Glutamatergic neuron (in vitro differentiated cells): ENCODE results near the gene LAD1. TPM values are rescaled to one million over a fixed set of nuclear protein-coding genes. Genes with fewer than 3 reads are reported as not detected.
A peak's percentile ranks its signal among the peaks of the same experiment; 100 is the strongest.

ENCODE experiments used
- DNase-seq: peaks from one replicate; pipeline ENCODE4 v3.0.0; 2022
- H3K27ac Mint-ChIP-seq: one replicate; pipeline ENCODE4 v1.8.0; 2020; ENCODE audit warnings: mild to moderate bottlenecking, mixed read lengths, inconsistent platforms; ENCODE audit not compliant: unreplicated experiment
- H3K27me3 Mint-ChIP-seq: one replicate; pipeline ENCODE4 v1.8.0; 2020; ENCODE audit warnings: mild to moderate bottlenecking, moderate library complexity, mixed read lengths, inconsistent platforms; ENCODE audit not compliant: unreplicated experiment
- H3K36me3 Mint-ChIP-seq: one replicate; pipeline ENCODE4 v1.8.0; 2020; ENCODE audit warnings: mild to moderate bottlenecking, mixed read lengths, inconsistent platforms; ENCODE audit not compliant: unreplicated experiment
- H3K4me1 Mint-ChIP-seq: one replicate; pipeline ENCODE4 v1.8.0; 2020; ENCODE audit warnings: mild to moderate bottlenecking, low read depth, mixed read lengths, inconsistent platforms; ENCODE audit not compliant: unreplicated experiment
- H3K4me3 Mint-ChIP-seq: one replicate; pipeline ENCODE4 v1.8.0; 2020; ENCODE audit warnings: mild to moderate bottlenecking, mixed read lengths, inconsistent platforms; ENCODE audit not compliant: unreplicated experiment
- H3K9me3 Mint-ChIP-seq: one replicate; pipeline ENCODE4 v1.8.0; 2020; ENCODE audit warnings: mild to moderate bottlenecking, moderate library complexity, mixed read lengths, inconsistent platforms; ENCODE audit not compliant: unreplicated experiment
- CTCF ChIP-seq: fragments of 200-600 bp; sonication (generic); IDR thresholded peaks from one replicate; pipeline ENCODE4 v1.5.0; 2021; ENCODE audit not compliant: partially characterized antibody, unreplicated experiment
- total RNA-seq: library from RNA; stranded (reverse); fragmentation: NEBNext Ultra II Directional; extraction: Animal tissue kit (Norgen Biotek cat#: 25700); gene quantifications from one replicate; pipeline ENCODE4 v1.2.1, GENCODE V29; 2021; ENCODE audit not compliant: unreplicated experiment

The LAD1 gene
- total RNA-seq, 1 donor from 2014 or later = 0.25 TPM

- TF ChIP-seq CTCF = no peak
- H3K4me1 Mint-ChIP-seq = peaks cover 3% of the 10 kb centered on the region
- H3K4me3 Mint-ChIP-seq = no peak overlapping the region
- H3K27me3 Mint-ChIP-seq = peaks cover 11% of the 10 kb centered on the region
- peak; percentile 4 for DNase-seq
- H3K36me3 Mint-ChIP-seq = no peaks in the 10 kb centered on the region
- H3K27ac Mint-ChIP-seq = no peak overlapping the region
- H3K9me3 Mint-ChIP-seq = peaks cover 1% of the 10 kb centered on the region
Measured at GRCh38 chr1:201353186-201353940, 45.8 kb downstream of the LAD1 start.

GRCh38 chr1:201351617-201352016 lies 47.5 kb downstream of the LAD1 start:
- DNase-seq = no peak
- Mint-ChIP-seq H3K27me3 (peaks cover 13% of the 10 kb centered on the region), H3K27ac (no peak overlapping the region), H3K4me3 (no peak overlapping the region), H3K4me1 (peaks cover 16% of the 10 kb centered on the region), H3K36me3 (no peaks in the 10 kb centered on the region), H3K9me3 (peaks cover 1% of the 10 kb centered on the region)
- no peak for TF ChIP-seq CTCF

GRCh38 chr1:201350884-201351283 lies 48.2 kb downstream of the LAD1 start:
- Mint-ChIP-seq H3K27ac (no peak overlapping the region), H3K4me3 (no peak overlapping the region), H3K4me1 (peaks cover 16% of the 10 kb centered on the region), H3K36me3 (no peaks in the 10 kb centered on the region), H3K9me3 (peaks cover 1% of the 10 kb centered on the region), H3K27me3 (peaks cover 13% of the 10 kb centered on the region)
- peak; percentile 3 for DNase-seq
- no peak for TF ChIP-seq CTCF

- no peak for TF ChIP-seq CTCF
- Mint-ChIP-seq H3K36me3 (no peaks in the 10 kb centered on the region), H3K9me3 (peaks cover 1% of the 10 kb centered on the region), H3K4me3 (no peak overlapping the region), H3K4me1 (peaks cover 16% of the 10 kb centered on the region), H3K27me3 (peaks cover 8% of the 10 kb centered on the region), H3K27ac (no peak overlapping the region)
- peak; percentile 2 for DNase-seq
Measured at GRCh38 chr1:201350361-201350725, 48.8 kb downstream of the LAD1 start.

- Mint-ChIP-seq H3K27ac (no peak overlapping the region), H3K27me3 (peaks cover 6% of the 10 kb centered on the region), H3K36me3 (no peaks in the 10 kb centered on the region), H3K4me3 (no peak overlapping the region), H3K9me3 (peaks cover 1% of the 10 kb centered on the region), H3K4me1 (peaks cover 16% of the 10 kb centered on the region)
- no peak for TF ChIP-seq CTCF
- peak; percentile 6 for DNase-seq
Measured at GRCh38 chr1:201349092-201349491, 50.0 kb downstream of the LAD1 start.
